H1 (cell line): Measurements from ENCODE around the gene LOX. TPM values are rescaled to one million over a fixed set of nuclear protein-coding genes. Genes with fewer than 3 reads are reported as not detected.

ENCODE experiments used
- KDM1A ChIP-seq: fragments of 200-600, 300-600 bp; sonication (generic); IDR thresholded peaks from 2 replicates; pipeline ENCODE4 v1.7.1; 2016; ENCODE audit warnings: mild to moderate bottlenecking, low read length, borderline replicate concordance
- polyA plus RNA-seq, 7 experiments: library from polyadenylated mRNA; depleted of rRNA in 3 of 7; stranded (reverse) in 5 of 7; unstranded in 2 of 7; fragments of >200 nt in 5 of 7; fragments of 200-250 nt in 2 of 7; gene quantifications; 1 replicate in 5 of 7; 2 replicates in 1 of 7; 4 replicates in 1 of 7; pipeline versions ENCODE4 v1.2.1 to v1.2.3, GENCODE V29; 2011 to 2013; ENCODE audit warnings: missing spikeins in 2 of 7, mixed read lengths in 2 of 7
- total RNA-seq: library from RNA; stranded (reverse); fragmentation: NEBNext Ultra II Directional; extraction: Animal tissue kit (Norgen Biotek cat#: 25700); gene quantifications from 2 replicates; pipeline ENCODE4 v1.2.1, GENCODE V29; 2021

LOX gene
- total and polyA plus RNA-seq, 2 of the 8 experiments (the other 6 are each of a cell fraction or from before 2014, with no cell fraction given) = 1.1 to 2.2 TPM

DNA sequence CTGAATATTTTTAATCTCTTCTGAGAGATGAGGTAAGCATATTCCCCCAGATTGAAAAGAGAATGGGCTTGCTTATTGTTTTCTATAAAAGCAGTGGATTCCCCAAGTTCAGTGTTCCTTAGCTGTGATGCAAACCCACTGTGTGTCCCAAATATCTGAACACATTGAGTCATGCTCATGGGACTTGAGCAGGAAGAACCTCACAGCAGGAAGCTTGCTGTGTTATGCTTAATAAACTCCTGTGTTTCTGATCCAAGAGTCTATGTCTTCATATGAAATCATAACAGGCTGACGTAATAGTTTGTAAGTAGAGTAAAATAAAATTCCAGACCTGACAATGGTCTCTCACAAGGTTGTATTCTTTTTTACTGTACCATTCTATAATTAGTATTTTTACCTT is 24.8 kb upstream of the LOX start (continued):
- no peak for TF ChIP-seq KDM1A
